HG02610 (cell line): ENCODE data around the gene CHST15.

Experiments used
- ATAC-seq: cut with Tn5 transposase; IDR thresholded peaks from one replicate; pipeline ENCODE4 v1.9.1; 2021; ENCODE audit warnings: mild to moderate bottlenecking, moderate library complexity; ENCODE audit not compliant: unreplicated experiment

The CHST15 gene

DNA sequence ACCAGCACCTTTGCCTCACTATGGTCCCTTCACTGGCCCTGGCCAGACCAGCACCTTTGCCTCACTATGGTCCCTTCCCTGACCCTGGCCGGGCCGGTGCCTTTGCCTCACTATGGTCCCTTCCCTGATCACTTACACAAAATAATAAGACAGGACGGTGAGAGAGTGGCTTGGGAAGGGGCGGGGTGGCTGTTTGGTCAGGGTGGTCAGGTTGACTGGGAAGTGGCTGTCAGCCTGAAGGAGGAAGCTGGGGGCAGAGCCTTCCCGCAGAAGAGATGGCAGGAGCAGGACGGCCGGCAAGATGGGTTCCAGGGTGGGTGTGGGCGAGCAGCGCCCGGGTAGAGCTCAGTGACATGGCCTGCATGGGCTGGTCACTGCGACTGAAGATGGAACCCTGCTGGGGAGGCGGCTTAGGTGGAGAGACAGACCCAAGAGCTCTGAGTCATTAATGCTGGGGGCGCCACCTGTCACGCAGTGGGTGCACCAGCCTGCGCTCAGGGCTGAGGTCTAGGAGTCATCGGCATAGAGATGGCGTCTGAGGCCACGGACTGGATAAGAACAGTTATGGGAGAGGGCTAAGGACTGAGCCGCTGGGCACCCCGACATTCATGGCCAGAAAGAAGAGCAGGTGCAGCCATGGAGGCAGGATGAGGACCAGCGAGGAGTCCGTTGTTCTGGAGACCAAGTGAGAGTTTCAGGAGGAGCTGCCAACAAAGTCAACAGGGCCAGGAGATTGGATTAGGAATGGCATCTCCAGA, 91.8 kb downstream of the CHST15 start:
- ATAC-seq, result no peak

DNA sequence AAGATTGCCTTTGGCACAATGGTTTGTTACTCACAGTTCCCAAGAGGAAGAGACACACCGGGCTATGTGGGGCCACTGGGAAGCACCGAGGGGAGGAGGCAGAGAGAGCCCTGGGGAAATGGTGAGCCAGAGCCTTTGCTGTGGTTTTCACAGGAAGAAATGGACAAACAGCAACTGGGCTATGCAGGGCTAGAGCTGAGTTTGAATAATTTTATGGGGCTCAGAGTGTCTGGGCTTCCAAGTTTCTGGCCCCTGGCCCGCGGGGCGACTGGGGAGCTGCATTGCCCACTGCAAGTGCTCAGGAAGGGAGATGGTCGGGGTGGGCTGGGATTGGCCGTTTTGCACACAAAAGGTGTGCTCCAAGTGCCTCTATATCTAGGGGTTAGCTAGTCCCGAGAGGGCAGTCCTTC, 92.6 kb downstream of the CHST15 start:
- ATAC-seq, result no peak

DNA sequence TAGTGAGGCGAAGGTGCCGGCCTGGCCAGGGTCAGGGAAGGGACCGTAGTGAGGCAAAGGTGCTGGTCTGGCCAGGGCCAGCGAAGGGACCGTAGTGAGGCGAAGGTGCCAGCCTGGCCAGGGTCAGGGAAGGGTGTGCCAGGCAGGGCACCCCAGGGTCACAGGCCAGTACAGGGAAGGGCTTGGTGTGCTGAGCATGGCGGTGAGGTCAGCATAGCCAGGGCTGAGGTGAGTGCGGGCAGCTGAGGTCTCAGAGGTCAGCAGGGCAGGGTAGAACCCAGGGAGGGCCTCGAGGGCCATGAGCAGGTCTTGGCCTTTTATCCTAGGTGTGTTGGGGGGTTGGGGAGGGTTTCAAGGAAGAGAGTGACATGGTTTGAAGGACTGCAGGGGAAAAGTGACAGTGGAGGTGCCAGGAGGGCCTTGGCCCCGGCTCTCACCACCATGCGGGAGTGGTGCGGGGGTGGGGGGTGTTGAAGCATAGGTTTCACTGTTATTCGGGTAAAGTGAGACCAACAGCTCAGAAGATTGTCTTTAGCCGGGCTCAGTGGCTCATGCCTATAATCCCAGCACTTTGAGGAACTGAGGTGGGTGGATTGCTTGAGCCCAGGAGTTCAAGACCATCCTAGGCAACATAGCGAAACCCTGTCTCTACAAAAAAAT, 93.3 kb downstream of the CHST15 start:
- no peak for ATAC-seq

DNA sequence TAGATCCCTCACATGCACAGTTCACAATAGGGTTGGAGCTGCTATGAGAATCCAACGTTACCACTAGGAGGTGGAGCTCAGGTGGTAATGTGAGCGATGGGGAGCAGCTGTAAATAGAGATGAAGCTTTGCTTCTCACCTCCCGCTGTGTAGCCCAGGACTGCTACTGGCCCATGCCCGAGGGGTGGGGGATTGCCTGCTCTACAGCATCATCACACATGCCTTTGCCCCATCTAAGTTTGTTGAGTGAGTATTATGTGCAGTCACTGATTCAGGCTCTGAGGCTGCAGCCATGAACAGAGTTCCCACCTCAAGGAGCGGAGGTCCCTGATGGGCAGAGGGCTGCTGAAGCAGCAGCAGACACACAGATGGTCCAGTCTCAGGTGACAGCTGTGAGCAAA, 94.1 kb downstream of the CHST15 start:
- ATAC-seq, result no peak

DNA sequence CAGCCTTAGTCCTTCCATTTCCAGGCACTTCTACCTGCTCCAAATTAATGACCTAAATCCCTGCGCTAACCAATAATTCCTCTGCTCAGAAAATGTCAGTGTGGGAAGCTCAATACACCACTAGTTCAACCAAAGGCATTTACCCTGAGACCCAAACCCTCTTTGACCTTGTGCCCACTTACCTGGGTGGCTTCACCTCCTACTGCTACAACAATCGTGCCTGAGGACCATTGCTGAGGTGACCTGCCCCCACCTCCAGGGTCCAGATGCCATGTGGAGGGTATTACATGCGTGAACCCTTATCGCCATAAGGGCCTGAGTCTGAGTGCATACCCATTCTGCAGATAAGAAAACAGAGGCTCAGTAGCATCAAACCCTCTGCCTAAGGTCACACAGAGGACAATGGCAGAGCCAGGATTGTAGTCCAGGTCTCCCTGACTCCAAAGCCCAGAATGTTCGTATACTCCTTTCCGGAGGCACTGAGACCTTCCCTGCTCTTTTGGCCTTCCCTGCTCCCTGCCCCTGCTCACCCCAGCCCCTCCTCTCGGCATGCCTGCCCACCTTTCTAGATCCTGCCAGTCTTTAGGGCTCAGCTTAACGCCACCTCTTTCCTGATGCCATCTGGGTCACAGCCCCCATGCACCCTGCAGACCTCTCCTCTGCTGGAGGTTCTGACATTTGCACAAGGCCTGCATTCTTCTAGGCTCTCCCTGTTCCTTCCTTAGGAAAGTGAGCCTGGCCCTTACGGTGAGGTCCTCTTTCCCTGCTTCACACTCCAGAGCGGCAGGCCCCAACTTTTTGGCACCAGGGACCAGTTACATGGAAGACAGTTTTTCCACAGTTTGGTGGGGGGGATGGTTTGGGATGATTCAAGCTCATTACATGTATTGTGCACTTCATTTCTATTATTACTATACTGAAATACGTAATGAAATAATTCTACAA, 94.9 kb downstream of the CHST15 start:
- no peak for ATAC-seq

DNA sequence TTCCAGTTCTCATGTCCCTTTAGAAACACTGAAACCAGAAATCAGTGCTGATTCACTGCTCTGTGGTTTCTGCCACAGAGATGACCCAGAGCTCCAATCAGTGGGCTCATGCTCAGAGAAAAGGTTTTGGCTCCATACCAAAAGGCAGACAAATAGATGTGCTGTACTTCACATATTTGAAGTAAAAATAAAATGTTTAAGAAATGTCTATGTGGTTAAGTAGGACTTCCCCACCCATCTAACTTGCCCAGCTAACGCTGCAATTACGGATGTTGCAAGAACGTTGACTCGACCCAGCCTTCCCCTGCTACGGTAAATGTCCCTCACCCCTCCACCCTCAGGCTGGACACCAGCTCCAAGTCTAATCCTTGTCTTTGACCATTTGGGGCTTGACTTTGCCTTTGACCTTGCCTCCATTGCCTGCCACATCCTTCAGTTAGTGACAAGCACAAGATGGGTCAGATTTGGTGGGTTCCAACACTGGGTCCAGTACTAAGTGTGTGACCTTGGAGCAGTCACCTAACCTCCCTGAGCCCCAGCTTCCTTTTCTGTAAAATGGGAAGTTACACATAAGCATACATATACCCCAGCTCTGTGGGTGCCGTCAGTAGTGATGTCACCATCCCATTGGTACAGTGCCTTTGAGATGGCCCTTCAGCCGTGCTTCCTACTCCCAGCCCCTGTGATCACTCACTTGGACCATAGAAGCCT, 95.8 kb downstream of the CHST15 start:
- no peak for ATAC-seq

DNA sequence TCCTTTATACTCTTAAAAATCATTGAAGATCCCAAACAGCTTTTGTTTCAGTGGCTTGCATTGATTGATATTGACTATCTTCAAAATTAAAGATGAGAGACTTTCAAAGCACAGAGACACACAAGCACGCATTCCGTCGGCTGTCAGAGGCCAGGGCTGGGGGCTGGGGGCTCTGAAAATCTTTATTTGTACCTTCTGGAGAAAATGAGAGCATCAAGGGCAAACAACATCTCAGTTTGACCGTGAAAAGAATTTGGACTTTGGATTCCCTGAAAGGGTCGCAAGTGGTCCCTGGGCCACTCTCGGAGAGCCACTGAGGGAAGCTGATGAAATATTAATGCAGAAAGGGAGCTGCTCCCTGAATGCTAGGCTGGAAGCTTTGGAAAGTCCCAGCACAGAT, 96.4 kb downstream of the CHST15 start:
- no peak for ATAC-seq

DNA sequence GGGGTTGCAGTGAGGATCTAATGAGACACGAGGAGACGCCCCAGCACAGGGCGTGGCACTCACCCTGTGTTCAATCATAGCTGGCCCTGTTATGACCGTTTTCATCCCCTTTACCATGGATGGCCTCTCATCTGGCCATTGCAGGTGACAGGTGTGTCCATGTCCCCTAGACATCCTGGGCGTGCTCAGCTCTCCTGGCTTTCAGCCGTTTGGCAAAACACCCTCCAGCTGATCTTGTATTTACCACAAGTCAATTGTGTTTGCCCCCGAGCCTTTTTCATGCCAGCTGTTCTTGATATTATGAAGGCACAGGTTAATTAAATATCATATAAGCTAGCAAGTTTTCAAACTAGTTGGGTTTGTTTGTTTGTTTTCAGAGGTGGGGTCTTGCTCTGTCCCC, 97.1 kb downstream of the CHST15 start:
- ATAC-seq, result no peak

DNA sequence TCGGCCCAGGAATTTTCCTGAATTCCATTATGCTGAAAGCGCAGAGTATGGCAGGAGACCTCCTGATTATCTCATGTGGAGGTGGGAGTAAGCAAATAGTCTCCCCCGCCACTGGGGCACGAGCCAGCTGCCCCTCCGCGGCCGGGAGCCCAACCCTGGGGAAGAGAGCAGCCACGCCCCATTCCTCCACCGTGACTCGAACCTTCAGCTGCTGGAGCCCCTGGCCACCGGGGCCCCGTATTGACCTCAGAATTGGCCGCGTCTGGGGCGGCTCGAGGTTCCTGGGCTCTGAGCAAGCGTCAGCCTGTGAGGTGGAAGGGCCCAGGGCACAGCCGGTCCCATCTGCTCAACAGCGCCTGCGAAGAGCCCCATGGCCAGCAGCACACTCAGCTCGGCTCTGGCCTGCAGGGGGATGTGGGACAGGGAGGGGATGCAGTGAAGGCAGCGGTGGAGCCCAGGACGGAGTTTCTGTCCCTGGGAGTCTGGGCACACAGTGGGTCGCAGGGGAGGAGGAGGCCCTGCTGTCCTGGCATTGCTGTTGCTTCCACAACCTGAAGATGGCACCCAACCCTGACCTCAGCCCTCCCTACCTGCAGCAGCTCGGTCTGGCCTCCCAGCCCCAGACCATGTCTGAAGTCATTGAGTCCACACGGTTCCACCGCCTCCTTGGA, 97.8 kb downstream of the CHST15 start:
- ATAC-seq, result no peak

DNA sequence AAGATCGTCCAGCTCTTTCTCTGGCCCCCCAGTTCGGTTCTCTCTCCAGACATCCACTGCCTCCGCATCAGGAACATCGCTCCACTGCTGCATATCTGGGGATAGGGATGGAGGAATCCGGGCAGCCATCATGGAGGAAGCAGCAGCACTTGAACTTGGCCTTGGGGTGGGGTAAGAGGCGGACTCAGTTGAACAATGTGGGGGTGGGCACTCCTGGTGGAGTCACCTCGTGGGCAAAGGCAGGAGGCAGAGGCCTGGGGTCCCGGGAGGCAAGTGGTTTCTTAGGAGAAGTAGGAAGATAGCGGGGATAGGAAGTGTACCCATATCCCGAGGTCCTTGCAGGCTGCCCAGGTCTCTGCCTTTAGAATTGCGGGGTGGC, 98.3 kb downstream of the CHST15 start:
- no peak for ATAC-seq

DNA sequence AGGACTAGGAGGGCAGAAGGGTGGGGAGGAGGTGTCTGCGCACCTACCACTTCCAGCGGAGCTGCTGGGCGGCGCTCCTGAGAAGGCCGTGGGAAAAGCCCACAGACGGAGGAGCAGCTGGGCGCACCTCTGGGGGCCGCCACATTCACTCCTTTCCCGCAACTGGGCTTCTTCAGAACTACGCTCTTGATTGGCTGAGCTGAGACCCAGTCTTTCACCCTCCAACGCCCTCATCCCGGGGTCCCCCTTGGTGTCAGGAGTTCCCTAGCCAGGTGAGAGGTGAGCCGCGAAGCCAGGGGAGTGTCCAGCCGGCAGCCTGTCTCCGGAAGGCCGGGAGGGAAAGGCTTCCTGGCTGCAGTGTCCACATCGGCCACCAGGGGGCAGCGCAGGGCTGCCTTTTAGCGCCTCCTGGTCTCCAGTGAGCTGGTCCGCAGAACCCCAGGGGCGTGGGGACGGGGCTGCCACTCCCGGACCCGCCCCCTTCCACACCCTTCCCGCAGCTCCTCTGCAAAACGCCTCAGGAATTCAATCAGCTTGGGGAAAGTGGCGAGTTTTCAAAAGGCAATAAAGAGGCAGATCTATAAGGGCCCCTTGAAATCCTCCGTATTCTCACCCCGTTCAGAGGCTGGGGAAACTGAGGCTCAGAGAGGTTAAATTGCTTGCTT, 98.8 kb downstream of the CHST15 start:
- peak; percentile 58 for ATAC-seq

DNA sequence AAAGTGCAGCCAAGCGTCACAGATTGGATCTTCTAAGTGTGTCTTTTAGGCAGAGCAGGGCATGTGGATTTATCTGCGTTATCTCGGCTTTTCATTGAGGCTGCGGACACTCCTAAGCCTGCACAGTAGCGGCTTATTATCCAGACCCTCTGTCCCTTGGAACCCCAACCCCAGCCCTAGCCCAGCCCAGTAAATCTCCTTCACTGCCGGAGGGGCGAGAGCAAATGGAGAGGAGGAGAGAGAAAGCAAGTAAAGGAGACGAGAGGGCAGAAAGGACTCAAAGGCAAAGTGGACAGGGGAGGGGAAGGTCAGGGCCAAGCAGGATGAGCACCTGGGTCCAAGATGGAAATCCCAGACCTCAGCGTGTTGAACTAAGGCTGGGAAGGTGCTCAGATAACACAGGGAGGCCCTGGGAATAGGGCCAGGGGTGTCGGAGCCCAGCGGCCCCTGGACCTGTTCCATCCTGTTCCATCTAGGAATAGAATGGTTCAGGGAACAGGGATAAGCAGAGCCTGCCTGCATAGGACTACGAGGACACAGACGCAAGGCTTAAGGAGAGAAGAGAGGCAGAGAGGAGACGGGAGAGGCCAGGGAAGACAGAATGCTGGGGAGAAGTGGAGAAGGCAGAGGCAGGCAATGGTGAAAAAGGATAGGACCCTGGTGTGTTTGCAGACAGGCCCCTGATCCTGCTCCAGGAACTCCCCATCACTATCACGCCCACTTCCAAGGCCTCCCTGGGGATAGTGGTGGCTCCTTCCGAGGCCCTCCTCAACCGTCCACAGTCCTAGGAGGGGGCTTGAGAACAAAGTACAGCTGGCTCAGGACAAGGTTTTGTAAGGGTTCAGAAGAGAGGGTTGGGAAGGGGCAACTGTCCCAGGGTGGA, 99.6 kb downstream of the CHST15 start:
- no peak for ATAC-seq

DNA sequence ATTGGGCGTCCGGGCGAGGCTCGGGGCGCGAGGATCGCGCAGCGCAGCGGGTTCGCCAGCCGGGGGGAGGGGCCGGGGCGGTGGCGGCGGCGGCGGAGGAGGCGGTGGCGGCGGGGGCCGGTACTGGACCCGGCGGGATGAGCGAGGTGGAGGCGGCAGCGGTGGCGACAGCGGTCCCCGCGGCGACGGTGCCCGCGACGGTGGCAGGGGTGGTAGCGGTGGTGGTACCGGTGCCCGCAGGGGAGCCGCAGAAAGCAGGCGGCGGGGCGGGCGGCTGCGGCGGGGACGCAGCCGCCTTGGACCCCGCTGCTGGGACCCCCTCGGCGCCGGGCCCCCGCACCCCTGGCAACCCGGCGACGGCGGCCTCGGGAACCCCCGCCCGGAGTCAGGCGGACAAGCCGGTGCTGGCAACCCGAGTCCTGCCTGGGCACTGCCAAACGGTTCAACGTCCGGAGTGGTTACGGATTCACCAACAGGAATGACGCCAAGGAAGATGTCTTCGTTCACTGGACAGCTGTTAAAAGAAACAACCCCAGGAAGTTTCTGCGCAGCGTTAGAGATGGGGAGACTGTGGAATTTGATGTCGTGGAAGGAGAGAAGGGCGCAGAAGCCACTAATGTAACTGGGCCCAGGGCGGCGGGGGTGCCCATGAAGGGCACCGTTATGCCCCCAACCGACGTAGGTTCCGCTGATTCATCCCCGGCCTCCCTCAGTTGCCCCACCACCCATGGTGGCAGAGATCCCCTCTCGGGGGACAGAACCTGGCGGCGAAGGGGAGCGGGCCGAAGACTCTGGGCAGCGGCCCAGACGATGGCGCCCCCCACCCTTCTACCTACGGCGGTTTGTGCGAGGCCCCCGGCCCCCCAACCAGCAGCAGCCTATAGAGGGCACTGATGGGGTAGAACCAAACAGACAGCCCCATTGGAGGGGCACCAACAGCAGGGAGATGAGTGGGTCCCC, 101.5 kb downstream of the CHST15 start:
- no peak for ATAC-seq

DNA sequence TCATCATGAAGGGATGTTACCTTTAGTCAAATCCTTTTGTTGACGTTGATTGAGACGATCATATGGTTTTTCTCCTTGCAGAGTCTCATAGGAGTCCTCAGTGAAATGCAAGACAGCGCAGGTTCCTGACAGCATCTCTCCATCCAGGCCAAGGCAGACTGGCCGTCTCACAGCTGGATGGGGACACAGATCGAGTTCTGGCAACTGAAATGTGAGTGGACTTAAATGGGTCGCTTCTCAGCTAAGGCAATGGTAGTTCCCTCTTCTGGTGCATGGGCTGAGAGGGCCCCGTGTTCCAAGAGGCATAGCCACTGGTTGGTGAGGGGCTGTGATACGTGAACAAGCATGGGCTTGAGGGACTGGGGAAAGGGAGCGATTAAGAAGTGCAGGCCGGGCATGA, 102.5 kb downstream of the CHST15 start:
- ATAC-seq, result no peak

DNA sequence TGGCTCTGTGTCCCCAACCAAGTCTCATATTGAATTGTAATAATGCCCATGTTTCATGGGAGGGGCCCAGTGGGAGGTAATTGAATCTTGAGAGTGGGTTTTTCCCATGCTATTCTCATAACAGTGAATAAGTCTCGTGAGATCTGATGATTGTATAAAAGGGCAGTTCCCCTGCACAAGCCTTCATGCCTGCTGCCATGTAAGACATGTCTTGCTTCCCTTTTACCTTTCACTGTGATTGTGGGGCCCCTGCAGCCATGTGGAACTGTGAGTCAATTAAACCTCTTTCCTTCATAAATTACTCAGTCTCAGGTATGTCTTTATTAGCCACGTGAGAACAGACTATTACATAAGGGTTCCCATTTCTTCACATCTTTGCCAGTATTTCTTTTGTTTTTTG, 104.7 kb downstream of the CHST15 start:
- ATAC-seq, result no peak

DNA sequence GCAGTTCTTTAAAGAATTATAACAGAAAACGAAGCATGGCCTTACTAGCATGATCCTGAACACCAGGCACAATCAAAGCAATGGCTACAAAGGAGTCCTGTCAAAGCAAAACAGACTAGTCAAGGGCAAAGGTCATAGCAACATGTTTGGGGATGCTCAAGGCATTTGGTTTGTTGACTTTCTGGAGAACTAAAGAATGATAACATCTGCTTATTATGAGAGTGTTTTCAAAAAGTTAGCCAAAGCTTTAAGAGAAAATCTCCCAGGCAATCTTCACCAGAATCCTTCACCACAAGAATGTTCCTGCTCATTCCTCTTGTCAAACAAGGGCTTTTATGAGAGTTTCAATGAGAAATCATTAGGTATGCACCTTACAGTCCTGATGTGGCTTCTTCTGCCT, 106.7 kb downstream of the CHST15 start:
- no peak for ATAC-seq

DNA sequence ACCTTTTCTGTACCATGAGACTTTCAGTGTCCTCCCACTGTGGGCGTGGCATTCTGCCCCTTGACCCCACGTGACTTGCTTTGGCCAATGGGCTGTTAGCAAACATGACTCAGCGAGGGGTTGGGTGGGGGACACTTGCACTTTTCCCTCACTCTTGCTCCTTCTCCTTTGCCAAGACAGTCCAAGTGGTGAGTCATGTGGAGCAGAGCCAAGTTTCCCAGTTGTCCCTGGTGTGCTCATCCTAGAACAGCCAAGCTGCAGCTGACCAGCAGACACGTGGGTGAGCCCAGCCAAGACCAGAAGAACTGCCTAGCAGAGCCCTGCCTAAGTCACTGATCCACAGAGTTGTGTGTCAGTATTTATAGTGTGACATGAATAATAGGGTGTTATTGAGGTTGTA, 119.0 kb downstream of the CHST15 start:
- no peak for ATAC-seq
